GM21367 (cell line): Measurements from ENCODE around the gene TLDC2.
"Not testable (repeated sequence)": the region's sequence is repeated elsewhere in the genome, so short reads cannot be mapped to it uniquely, and the experiment has no call there.

Source experiments
- ATAC-seq: cut with Tn5 transposase; IDR thresholded peaks from one replicate; pipeline ENCODE4 v1.9.1; 2021; ENCODE audit not compliant: unreplicated experiment

The TLDC2 gene

GRCh38 chr20:36866681-36867495, 9.1 kb upstream of the TLDC2 start:
- no peak for ATAC-seq

GRCh38 chr20:36871640-36872570, 4.0 kb upstream of the TLDC2 start:
- ATAC-seq = no peak

- no peak for ATAC-seq
Observed at GRCh38 chr20:36872852-36873251, 3.1 kb upstream of the TLDC2 start.

GRCh38 chr20:36873498-36874189, 2.3 kb upstream of the TLDC2 start:
- ATAC-seq = no peak

- not testable (repeated sequence) for ATAC-seq
Observed at GRCh38 chr20:36875093-36875492, 845 bp upstream of the TLDC2 start.

- no peak for ATAC-seq
Observed at GRCh38 chr20:36876473-36876833, 515 bp downstream of the TLDC2 start.

- ATAC-seq = no peak
Observed at GRCh38 chr20:36878941-36879340, 3.0 kb downstream of the TLDC2 start.

- ATAC-seq = no peak
Observed at GRCh38 chr20:36880741-36881250, 4.9 kb downstream of the TLDC2 start.

- ATAC-seq = no peak
Observed at GRCh38 chr20:36881331-36881730, 5.4 kb downstream of the TLDC2 start.

GRCh38 chr20:36881888-36882287, 6.0 kb downstream of the TLDC2 start:
- ATAC-seq = no peak

- no peak for ATAC-seq
Observed at GRCh38 chr20:36883977-36884535, 8.1 kb downstream of the TLDC2 start.

GRCh38 chr20:36885356-36885755, 9.4 kb downstream of the TLDC2 start:
- ATAC-seq = no peak

- ATAC-seq = no peak
Observed at GRCh38 chr20:36886859-36887751, 11.2 kb downstream of the TLDC2 start.

- ATAC-seq = no peak
Observed at GRCh38 chr20:36887752-36888090, 11.8 kb downstream of the TLDC2 start.

GRCh38 chr20:36888880-36889516, 13.1 kb downstream of the TLDC2 start:
- no peak for ATAC-seq

GRCh38 chr20:36890586-36890985, 14.6 kb downstream of the TLDC2 start:
- ATAC-seq = no peak

- no peak for ATAC-seq
Observed at GRCh38 chr20:36891211-36891610, 15.3 kb downstream of the TLDC2 start.

- ATAC-seq = no peak
Observed at GRCh38 chr20:36893801-36894200, 17.9 kb downstream of the TLDC2 start.

GRCh38 chr20:36895036-36895435, 19.1 kb downstream of the TLDC2 start:
- ATAC-seq = no peak

GRCh38 chr20:36904690-36905089, 28.8 kb downstream of the TLDC2 start:
- no peak for ATAC-seq
